ENCODE data around the gene GPC1. TPM values are rescaled to one million over a fixed set of nuclear protein-coding genes. Genes with fewer than 3 reads are reported as not detected.

The GPC1 gene
- total and polyA plus RNA-seq, 2 experiments from 2014 or later = 9.0 to 46.2 TPM

GRCh38 chr2:240398661-240399267 is 36.7 kb upstream of the GPC1 start:
- no peak overlapping the region for H3K27ac Mint-ChIP-seq
- H3K27ac ChIP-seq (ENCODE audit: low read depth) = no peak overlapping the region
- no peak overlapping the region for H3K4me3 ChIP-seq

More at GRCh38 chr2:240398661-240399267, 36.7 kb upstream of the GPC1 start:
- Histone ChIP-seq H4K20me1 (replicated peaks; ENCODE audit: insufficient read depth) (no peaks in the 10 kb centered on the region), H2AFZ (no peak overlapping the region), H3F3A (replicated peaks; ENCODE audit: low read depth) (no peaks in the 10 kb centered on the region), H3K79me2 (replicated peaks; ENCODE audit: insufficient read depth) (no peaks in the 10 kb centered on the region), H3K9me2 (ENCODE audit: insufficient read depth) (no peaks in the 10 kb centered on the region), H3K4me1 (ENCODE audit: insufficient read depth) (no peaks in the 10 kb centered on the region), H3K4me2 (no peak overlapping the region), H3K36me3 (ENCODE audit: insufficient read depth) (no peaks in the 10 kb centered on the region), H3K27me3 (ENCODE audit: insufficient read depth) (no peaks in the 10 kb centered on the region)
- peaks cover 4% of the 10 kb centered on the region for H3K27me3 Mint-ChIP-seq (ENCODE audit: insufficient read depth, low read depth, poor library complexity)
- H3K4me1 Mint-ChIP-seq = peaks cover 7% of the 10 kb centered on the region
- H3K9me3 Mint-ChIP-seq = no peaks in the 10 kb centered on the region; the same call in 1 of the 3 replicates
- ATAC-seq (peak; percentile 18; the same call in 2 of the 3 replicates), DNase-seq (ENCODE audit: low spot score) (no peak)
- TF ChIP-seq CTCF (conservative IDR thresholded peaks at IDR 0.05; ENCODE audit: low read depth in 2 of 2) (no peak), ZNF462 (CRISPR knock-in tag; IDR thresholded peaks at IDR 0.05) (no peak), ZNF114 (CRISPR knock-in tag; IDR thresholded peaks at IDR 0.05) (no peak), EZH2 (IDR thresholded peaks at IDR 0.05; ENCODE audit: low read depth, unreplicated experiment) (no peak), EZH2phosphoT487 (IDR thresholded peaks at IDR 0.05; ENCODE audit: unreplicated experiment) (no peak)
- H3K36me3 Mint-ChIP-seq (ENCODE audit: low read depth) = no peaks in the 10 kb centered on the region
- H3K4me3 Mint-ChIP-seq = no peak overlapping the region
